ENCODE results near the gene COG2.
A peak's percentile ranks its signal among the peaks of the same experiment; 100 is the strongest.

Gene COG2

DNA sequence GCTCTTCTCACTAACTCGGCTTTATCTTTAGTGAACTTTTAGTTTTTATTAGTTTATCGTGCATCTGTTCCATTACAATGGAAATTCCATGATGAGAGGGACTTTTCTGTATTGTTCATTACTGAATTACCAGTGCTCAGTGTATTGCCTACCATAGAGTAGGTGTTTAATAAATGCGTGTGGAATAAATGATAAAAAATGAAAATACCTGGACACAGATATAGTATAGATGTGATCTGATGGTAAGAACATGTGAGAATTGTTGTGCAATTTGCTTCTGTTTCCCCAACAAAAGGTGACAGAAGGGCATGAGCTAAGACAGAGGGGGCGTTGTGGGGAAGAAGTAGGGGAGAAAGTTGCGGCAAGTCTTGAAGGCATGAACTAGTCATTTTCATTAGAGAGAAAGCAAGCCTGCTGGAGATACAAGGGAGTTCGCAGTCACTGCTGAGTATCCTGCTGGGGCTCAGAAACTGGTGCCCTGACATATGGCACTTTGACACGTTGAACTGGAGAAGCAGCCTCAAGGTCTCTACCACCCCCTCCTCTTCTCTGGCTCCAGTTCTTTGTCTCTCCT is 5.6 kb upstream of the COG2 start:
- no peaks in the 10 kb centered on the region for H3K36me3 ChIP-seq (ENCODE audit: control insufficient read depth, insufficient read depth, low read length)
- no peak overlapping the region for H3K4ac ChIP-seq (ENCODE audit: low read depth, low read length)
- H3K4me3 ChIP-seq (ENCODE audit: low read length): no peak overlapping the region
- H4K8ac ChIP-seq (ENCODE audit: low read depth, low read length): no peak overlapping the region
- no peak overlapping the region for H3K27ac ChIP-seq (ENCODE audit: low read depth, low read length)
- no peak overlapping the region for H3K23ac ChIP-seq (ENCODE audit: low read length)
- H3K56ac ChIP-seq (ENCODE audit: low read length): no peak overlapping the region
- DNase-seq: no peak
- no peaks in the 10 kb centered on the region for H3K79me1 ChIP-seq (ENCODE audit: low read length)
- H3K27me3 ChIP-seq (ENCODE audit: insufficient read depth, low read length, poor library complexity): no peaks in the 10 kb centered on the region
- H3K18ac ChIP-seq (ENCODE audit: low read length): no peak overlapping the region
- H2BK120ac ChIP-seq (ENCODE audit: low read depth, low read length): no peak overlapping the region
- H3K4me2 ChIP-seq (ENCODE audit: low read length): no peak overlapping the region
- no peak overlapping the region for H2AK5ac ChIP-seq (ENCODE audit: low read length)
- H3K9ac ChIP-seq (ENCODE audit: low read length): no peak overlapping the region
- no peak overlapping the region for H4K5ac ChIP-seq (ENCODE audit: low read length)
- H2BK5ac ChIP-seq (ENCODE audit: low read length): no peak overlapping the region
- H3K4me1 ChIP-seq (ENCODE audit: control insufficient read depth, low read depth, low read length): no peaks in the 10 kb centered on the region
- 100% methylated on average over 1 of the region's 7 CpGs for WGBS (ENCODE audit: extremely low coverage, insufficient coverage, low lambda C conversion rate)
- H3K79me2 ChIP-seq (ENCODE audit: control insufficient read depth, insufficient read depth, low read length): no peaks in the 10 kb centered on the region
- H2BK15ac ChIP-seq (replicated peaks; ENCODE audit: low read depth): no peak overlapping the region

DNA sequence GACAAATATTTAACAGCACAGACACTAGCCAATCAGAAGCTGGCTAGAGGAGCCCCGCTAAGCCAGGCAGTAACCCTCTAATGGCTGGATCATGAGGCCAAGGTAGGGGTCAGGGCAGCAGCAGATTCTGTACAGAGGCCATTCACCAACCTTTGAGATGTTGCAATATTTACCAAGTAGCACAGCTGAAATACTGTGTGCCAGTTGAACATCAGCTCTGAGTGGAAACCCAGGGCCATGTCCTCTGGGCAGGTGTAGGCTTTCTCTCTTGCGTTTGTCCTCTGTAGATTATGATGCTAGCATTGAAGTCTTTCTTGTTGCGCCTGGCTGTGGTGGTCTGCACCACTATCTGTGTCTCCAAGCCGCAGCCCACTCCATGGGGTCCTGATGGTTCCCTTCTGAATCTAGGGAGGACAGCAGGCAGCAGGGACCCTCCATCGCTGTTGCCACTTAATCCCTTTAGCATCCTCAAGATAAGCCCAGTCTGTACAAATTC is 2.5 kb upstream of the COG2 start:
- Histone ChIP-seq H4K5ac (ENCODE audit: low read length) (no peak overlapping the region), H3K4me1 (ENCODE audit: control insufficient read depth, low read depth, low read length) (no peaks in the 10 kb centered on the region), H2BK15ac (replicated peaks; ENCODE audit: low read depth) (no peak overlapping the region), H3K27ac (ENCODE audit: low read depth, low read length) (no peak overlapping the region), H3K18ac (ENCODE audit: low read length) (no peak overlapping the region), H3K23ac (ENCODE audit: low read length) (no peak overlapping the region), H3K79me2 (ENCODE audit: control insufficient read depth, insufficient read depth, low read length) (peaks cover 19% of the 10 kb centered on the region), H2BK120ac (ENCODE audit: low read depth, low read length) (no peak overlapping the region), H3K27me3 (ENCODE audit: insufficient read depth, low read length, poor library complexity) (no peaks in the 10 kb centered on the region), H3K79me1 (ENCODE audit: low read length) (peaks cover 13% of the 10 kb centered on the region), H2BK5ac (ENCODE audit: low read length) (no peak overlapping the region), H3K56ac (ENCODE audit: low read length) (no peak overlapping the region), H3K4me2 (ENCODE audit: low read length) (no peak overlapping the region), H3K36me3 (ENCODE audit: control insufficient read depth, insufficient read depth, low read length) (no peaks in the 10 kb centered on the region), H4K8ac (ENCODE audit: low read depth, low read length) (no peak overlapping the region), H3K4me3 (ENCODE audit: low read length) (no peak overlapping the region), H3K9ac (ENCODE audit: low read length) (no peak overlapping the region), H2AK5ac (ENCODE audit: low read length) (no peak overlapping the region), H3K4ac (ENCODE audit: low read depth, low read length) (no peak overlapping the region)
- DNase-seq: no peak
- no CpG with 5 or more reads among the region's 5 CpGs for WGBS (ENCODE audit: extremely low coverage, insufficient coverage, low lambda C conversion rate)

- no peaks in the 10 kb centered on the region for H3K36me3 ChIP-seq (ENCODE audit: control insufficient read depth, insufficient read depth, low read length)
- H3K4ac ChIP-seq (ENCODE audit: low read depth, low read length): no peak overlapping the region
- peaks cover 31% of the 10 kb centered on the region for H3K79me2 ChIP-seq (ENCODE audit: control insufficient read depth, insufficient read depth, low read length)
- no peaks in the 10 kb centered on the region for H3K27me3 ChIP-seq (ENCODE audit: insufficient read depth, low read length, poor library complexity)
- H3K79me1 ChIP-seq (ENCODE audit: low read length): peaks cover 20% of the 10 kb centered on the region
- no peak overlapping the region for H2BK15ac ChIP-seq (replicated peaks; ENCODE audit: low read depth)
- peak overlapping the region; percentile 93 for H3K56ac ChIP-seq (ENCODE audit: low read length)
- H3K9ac ChIP-seq (ENCODE audit: low read length): peak overlapping the region; percentile 76
- H3K27ac ChIP-seq (ENCODE audit: low read depth, low read length): no peak overlapping the region
- no peak for DNase-seq
- peak overlapping the region; percentile 87 for H4K8ac ChIP-seq (ENCODE audit: low read depth, low read length)
- H3K18ac ChIP-seq (ENCODE audit: low read length): no peak overlapping the region
- H3K4me1 ChIP-seq (ENCODE audit: control insufficient read depth, low read depth, low read length): no peaks in the 10 kb centered on the region
- H3K4me3 ChIP-seq (ENCODE audit: low read length): no peak overlapping the region
- H3K4me2 ChIP-seq (ENCODE audit: low read length): peak overlapping the region; percentile 96
- no peak overlapping the region for H2BK120ac ChIP-seq (ENCODE audit: low read depth, low read length)
- no CpG with 5 or more reads among the region's 6 CpGs for WGBS (ENCODE audit: extremely low coverage, insufficient coverage, low lambda C conversion rate)
- H2AK5ac ChIP-seq (ENCODE audit: low read length): no peak overlapping the region
- no peak overlapping the region for H2BK5ac ChIP-seq (ENCODE audit: low read length)
- H4K5ac ChIP-seq (ENCODE audit: low read length): no peak overlapping the region
- no peak overlapping the region for H3K23ac ChIP-seq (ENCODE audit: low read length)
These were observed 935 bp upstream of the COG2 start for GRCh38 chr1:230641346-230641745.

GRCh38 chr1:230641900-230642262 is 400 bp upstream of the COG2 start:
- Histone ChIP-seq H3K4me1 (ENCODE audit: control insufficient read depth, low read depth, low read length) (no peaks in the 10 kb centered on the region), H3K79me2 (ENCODE audit: control insufficient read depth, insufficient read depth, low read length) (peaks cover 36% of the 10 kb centered on the region), H3K79me1 (ENCODE audit: low read length) (peaks cover 21% of the 10 kb centered on the region), H3K4me2 (ENCODE audit: low read length) (peak overlapping the region; percentile 96), H3K56ac (ENCODE audit: low read length) (peak overlapping the region; percentile 93), H3K27ac (ENCODE audit: low read depth, low read length) (no peak overlapping the region), H2BK15ac (replicated peaks; ENCODE audit: low read depth) (no peak overlapping the region), H4K5ac (ENCODE audit: low read length) (peak overlapping the region; percentile 50), H2BK120ac (ENCODE audit: low read depth, low read length) (no peak overlapping the region), H2BK5ac (ENCODE audit: low read length) (peak overlapping the region; percentile 11), H2AK5ac (ENCODE audit: low read length) (no peak overlapping the region), H3K4ac (ENCODE audit: low read depth, low read length) (no peak overlapping the region), H3K18ac (ENCODE audit: low read length) (no peak overlapping the region), H3K23ac (ENCODE audit: low read length) (no peak overlapping the region), H3K4me3 (ENCODE audit: low read length) (peak overlapping the region; percentile 76), H3K9ac (ENCODE audit: low read length) (peak overlapping the region; percentile 76), H4K8ac (ENCODE audit: low read depth, low read length) (peak overlapping the region; percentile 87), H3K36me3 (ENCODE audit: control insufficient read depth, insufficient read depth, low read length) (no peaks in the 10 kb centered on the region), H3K27me3 (ENCODE audit: insufficient read depth, low read length, poor library complexity) (no peaks in the 10 kb centered on the region)
- no CpG with 5 or more reads among the region's 18 CpGs for WGBS (ENCODE audit: extremely low coverage, insufficient coverage, low lambda C conversion rate)
- no peak for DNase-seq

DNA sequence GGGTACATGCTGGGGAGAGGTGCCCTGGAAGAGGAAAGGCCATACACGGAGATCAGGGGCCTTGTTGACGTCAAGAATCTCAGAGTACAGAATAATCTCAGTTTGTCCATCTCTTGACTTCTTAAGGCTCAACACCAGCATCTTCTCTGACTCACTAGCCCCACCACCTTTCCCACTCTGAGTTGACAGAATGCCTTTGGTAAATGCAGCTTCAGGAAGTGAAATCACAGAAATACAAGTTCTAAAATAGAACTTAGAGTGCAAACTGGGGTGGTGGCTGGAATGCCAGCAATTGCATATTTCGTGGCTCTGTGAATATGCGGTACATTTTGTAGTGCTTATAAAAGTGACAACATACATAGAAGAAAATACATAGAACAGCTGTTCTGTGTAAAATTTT is 1.6 kb downstream of the COG2 start:
- H3K27me3 ChIP-seq (ENCODE audit: insufficient read depth, low read length, poor library complexity): no peaks in the 10 kb centered on the region
- H3K79me2 ChIP-seq (ENCODE audit: control insufficient read depth, insufficient read depth, low read length): peaks cover 45% of the 10 kb centered on the region
- no peaks in the 10 kb centered on the region for H3K4me1 ChIP-seq (ENCODE audit: control insufficient read depth, low read depth, low read length)
- DNase-seq: no peak
- H3K4me3 ChIP-seq (ENCODE audit: low read length): no peak overlapping the region
- H2BK15ac ChIP-seq (replicated peaks; ENCODE audit: low read depth): no peak overlapping the region
- H3K4me2 ChIP-seq (ENCODE audit: low read length): no peak overlapping the region
- H2BK5ac ChIP-seq (ENCODE audit: low read length): no peak overlapping the region
- H3K79me1 ChIP-seq (ENCODE audit: low read length): peaks cover 27% of the 10 kb centered on the region
- no CpG with 5 or more reads among the region's 4 CpGs for WGBS (ENCODE audit: extremely low coverage, insufficient coverage, low lambda C conversion rate)
- H2AK5ac ChIP-seq (ENCODE audit: low read length): no peak overlapping the region
- H4K8ac ChIP-seq (ENCODE audit: low read depth, low read length): no peak overlapping the region
- no peak overlapping the region for H2BK120ac ChIP-seq (ENCODE audit: low read depth, low read length)
- no peak overlapping the region for H3K56ac ChIP-seq (ENCODE audit: low read length)
- H3K4ac ChIP-seq (ENCODE audit: low read depth, low read length): no peak overlapping the region
- no peak overlapping the region for H4K5ac ChIP-seq (ENCODE audit: low read length)
- H3K18ac ChIP-seq (ENCODE audit: low read length): no peak overlapping the region
- no peak overlapping the region for H3K27ac ChIP-seq (ENCODE audit: low read depth, low read length)
- no peaks in the 10 kb centered on the region for H3K36me3 ChIP-seq (ENCODE audit: control insufficient read depth, insufficient read depth, low read length)
- no peak overlapping the region for H3K23ac ChIP-seq (ENCODE audit: low read length)
- no peak overlapping the region for H3K9ac ChIP-seq (ENCODE audit: low read length)

DNA sequence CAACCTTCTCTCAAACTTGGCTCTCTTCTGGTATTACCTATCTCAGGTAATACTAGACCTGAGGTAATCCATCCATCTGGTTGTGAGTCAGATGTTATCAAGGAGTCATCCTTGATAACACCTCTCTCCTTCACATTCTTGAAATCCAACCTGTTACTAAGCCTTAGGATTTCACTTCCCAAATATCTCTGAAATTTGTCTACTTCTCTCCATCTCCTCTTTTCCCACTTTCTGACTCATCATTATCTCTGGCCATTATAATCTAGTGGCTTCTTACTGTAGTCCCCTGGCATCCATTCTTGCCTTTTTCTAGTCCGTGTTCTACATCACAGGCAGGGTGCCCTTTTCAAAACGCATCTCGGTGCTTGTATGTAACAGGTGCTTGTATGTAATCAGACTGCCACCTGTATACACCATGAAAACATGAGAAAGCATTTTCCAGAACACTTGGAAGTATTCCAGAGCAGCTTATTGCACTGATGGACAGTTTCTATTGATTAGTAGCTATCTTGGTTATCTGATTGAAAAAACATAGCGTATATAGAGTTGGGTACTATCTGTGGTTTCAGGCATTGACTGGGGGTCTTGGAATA is 4.5 kb downstream of the COG2 start:
- Histone ChIP-seq H3K79me2 (ENCODE audit: control insufficient read depth, insufficient read depth, low read length) (peaks cover 50% of the 10 kb centered on the region), H3K27me3 (ENCODE audit: insufficient read depth, low read length, poor library complexity) (no peaks in the 10 kb centered on the region), H3K23ac (ENCODE audit: low read length) (no peak overlapping the region), H3K27ac (ENCODE audit: low read depth, low read length) (no peak overlapping the region), H3K4ac (ENCODE audit: low read depth, low read length) (no peak overlapping the region), H3K4me3 (ENCODE audit: low read length) (no peak overlapping the region), H3K36me3 (ENCODE audit: control insufficient read depth, insufficient read depth, low read length) (no peaks in the 10 kb centered on the region), H4K8ac (ENCODE audit: low read depth, low read length) (no peak overlapping the region), H4K5ac (ENCODE audit: low read length) (no peak overlapping the region), H2BK5ac (ENCODE audit: low read length) (no peak overlapping the region), H3K4me1 (ENCODE audit: control insufficient read depth, low read depth, low read length) (no peaks in the 10 kb centered on the region), H3K18ac (ENCODE audit: low read length) (no peak overlapping the region), H3K4me2 (ENCODE audit: low read length) (no peak overlapping the region), H2BK15ac (replicated peaks; ENCODE audit: low read depth) (no peak overlapping the region), H3K9ac (ENCODE audit: low read length) (no peak overlapping the region), H2AK5ac (ENCODE audit: low read length) (no peak overlapping the region), H3K56ac (ENCODE audit: low read length) (no peak overlapping the region), H2BK120ac (ENCODE audit: low read depth, low read length) (no peak overlapping the region), H3K79me1 (ENCODE audit: low read length) (peaks cover 28% of the 10 kb centered on the region)
- WGBS (ENCODE audit: extremely low coverage, insufficient coverage, low lambda C conversion rate): no CpG with 5 or more reads among the region's 4 CpGs
- no peak for DNase-seq
